NCI-H187 treated with DMSO at 0.1 percent for 48 hours (cell line): ENCODE data around the gene CDH4.

ENCODE experiments used
- DNase-seq: peaks from one replicate; lab custom pipeline; 2025; lab: John Stamatoyannopoulos, UW

The CDH4 gene

GRCh38 chr20:61821735-61822134 lies 569.7 kb downstream of the CDH4 start:
- DNase-seq: no peak

- DNase-seq: no peak
Measured at GRCh38 chr20:61822396-61822795, 570.3 kb downstream of the CDH4 start.

- no peak for DNase-seq
Measured at GRCh38 chr20:61823242-61823641, 571.2 kb downstream of the CDH4 start.

GRCh38 chr20:61828891-61829290 lies 576.8 kb downstream of the CDH4 start:
- no peak for DNase-seq

GRCh38 chr20:61829526-61829925 lies 577.5 kb downstream of the CDH4 start:
- DNase-seq: no peak

DNA sequence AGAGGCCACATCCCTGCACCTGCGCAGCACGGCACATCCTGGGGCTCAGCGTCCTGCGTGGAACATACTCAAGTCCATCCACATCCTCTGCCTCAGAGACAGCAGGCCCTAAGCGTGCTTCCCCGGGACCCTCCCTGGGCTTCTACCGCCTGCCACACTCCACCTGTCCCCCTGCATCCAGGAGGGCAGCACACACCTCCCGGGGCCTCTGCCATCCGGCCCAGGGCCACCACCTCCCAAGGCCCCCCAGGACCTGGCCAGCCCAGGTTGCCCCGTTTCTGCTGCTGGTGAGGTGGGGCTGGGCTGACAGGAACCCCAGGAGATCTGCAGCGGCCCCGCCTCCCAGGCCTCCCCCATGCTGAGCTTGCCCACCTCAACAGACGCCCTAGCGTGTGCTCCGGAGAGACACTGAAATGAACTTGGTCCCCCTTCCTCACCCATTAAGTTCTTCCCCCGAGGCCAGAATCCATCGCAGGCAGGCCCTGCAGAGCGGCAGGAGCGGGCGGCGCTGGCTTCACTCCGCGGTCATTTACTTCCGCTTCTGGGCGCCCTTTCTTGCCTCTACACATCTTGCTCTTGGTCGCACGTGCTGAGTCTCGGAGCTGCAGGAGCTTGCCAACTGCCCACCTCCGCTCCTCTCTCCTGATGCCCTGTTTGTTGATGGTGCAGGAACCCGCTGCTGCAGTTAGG lies 578.3 kb downstream of the CDH4 start:
- no peak for DNase-seq

GRCh38 chr20:61830991-61831390 lies 578.9 kb downstream of the CDH4 start:
- no peak for DNase-seq

DNA sequence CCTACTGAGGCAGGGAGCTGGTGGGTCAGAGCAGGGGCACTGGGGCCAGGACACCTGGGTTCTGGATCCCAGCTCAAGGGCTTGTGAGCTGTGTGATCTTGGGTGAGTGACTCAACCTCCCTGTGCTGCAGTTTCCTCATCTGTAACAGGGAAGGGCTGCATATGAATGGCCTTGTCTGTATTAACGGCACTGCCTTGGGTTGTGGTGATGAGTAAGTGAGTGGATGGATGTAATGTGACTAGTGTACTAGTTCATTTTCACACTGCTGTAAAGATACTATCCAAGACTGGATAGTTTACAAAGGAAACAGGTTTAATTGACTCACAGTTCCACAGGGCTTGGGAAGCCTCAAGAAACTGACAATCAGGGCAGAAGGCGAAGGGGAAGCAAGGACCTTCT lies 580.1 kb downstream of the CDH4 start:
- no peak for DNase-seq

GRCh38 chr20:61833807-61834610 lies 581.9 kb downstream of the CDH4 start:
- DNase-seq: no peak

GRCh38 chr20:61835301-61835700 lies 583.2 kb downstream of the CDH4 start:
- DNase-seq: no peak

DNA sequence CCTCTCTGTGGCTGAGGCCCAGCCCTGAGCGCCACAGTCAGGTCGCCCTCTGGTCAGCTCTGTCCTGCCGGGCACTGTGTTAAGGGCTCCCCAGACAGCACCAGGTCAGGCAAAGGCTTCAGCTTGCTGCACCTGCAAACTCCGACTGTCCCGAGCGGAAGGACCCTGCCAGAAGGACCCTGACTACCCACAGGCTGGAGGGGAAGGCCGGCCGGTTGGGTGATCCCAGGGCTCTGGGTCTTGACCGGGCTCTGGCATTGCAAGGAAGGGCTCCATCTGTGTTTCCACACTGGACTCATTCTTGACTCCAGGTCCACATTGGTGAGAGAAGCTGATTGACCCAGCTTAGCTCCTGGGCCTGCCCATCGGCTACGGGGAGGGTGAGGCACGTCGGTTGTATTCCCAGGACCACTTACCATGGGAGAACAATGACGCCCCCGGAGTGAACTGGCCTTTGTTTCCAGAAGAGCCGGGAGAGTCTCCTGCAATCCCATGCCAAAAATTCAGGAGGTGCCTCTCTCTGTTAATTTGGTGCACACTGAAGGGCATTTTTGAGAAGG lies 583.8 kb downstream of the CDH4 start:
- no peak for DNase-seq

DNA sequence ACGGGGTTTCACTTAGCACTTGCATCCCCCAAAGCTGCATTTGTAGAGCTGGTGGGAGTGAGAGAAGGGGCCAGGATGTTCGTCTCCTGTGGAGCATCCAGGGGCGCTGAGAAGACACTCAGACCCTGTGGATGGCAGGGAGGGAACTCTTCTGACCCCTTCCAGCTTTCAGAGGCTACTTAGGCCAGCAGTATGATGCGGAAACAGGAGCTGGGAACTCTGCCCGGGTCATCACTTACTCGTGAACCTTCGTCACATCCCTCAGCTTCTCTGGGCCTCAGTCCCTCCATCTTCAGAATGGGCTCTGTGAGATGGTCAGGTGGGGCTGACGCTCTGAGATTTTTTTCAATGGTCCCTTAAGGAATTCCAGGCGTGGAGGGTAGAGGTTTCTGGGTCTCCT lies 585.1 kb downstream of the CDH4 start:
- DNase-seq: no peak

- no peak for DNase-seq
Measured at GRCh38 chr20:61839223-61839911, 587.3 kb downstream of the CDH4 start.

- DNase-seq: no peak
Measured at GRCh38 chr20:61839912-61840778, 588.1 kb downstream of the CDH4 start.

GRCh38 chr20:61840779-61841455 lies 588.9 kb downstream of the CDH4 start:
- DNase-seq: no peak

DNA sequence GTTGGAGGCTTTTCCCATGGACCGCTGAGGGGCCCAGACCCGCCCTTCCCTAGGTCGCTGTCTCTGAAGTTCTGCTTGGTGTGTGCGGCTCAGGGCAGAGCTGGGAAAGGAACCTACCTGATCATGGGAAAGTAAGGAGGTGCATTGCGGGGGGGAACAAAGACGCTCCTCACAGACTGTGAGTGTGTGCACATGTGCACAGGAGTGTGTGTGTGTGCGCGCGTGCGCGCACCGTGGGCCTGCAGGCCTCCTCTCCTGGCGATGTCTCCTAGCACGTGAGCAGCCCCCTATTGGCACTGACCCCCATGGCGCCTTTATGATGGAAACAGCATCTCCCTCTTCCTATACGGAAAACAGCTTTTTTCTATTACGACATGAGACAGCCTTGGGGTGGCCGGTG lies 589.5 kb downstream of the CDH4 start:
- no peak for DNase-seq

- DNase-seq: no peak
Measured at GRCh38 chr20:61841966-61842365, 589.9 kb downstream of the CDH4 start.

- no peak for DNase-seq
Measured at GRCh38 chr20:61844621-61845020, 592.6 kb downstream of the CDH4 start.

GRCh38 chr20:61845233-61845671 lies 593.2 kb downstream of the CDH4 start:
- no peak for DNase-seq

DNA sequence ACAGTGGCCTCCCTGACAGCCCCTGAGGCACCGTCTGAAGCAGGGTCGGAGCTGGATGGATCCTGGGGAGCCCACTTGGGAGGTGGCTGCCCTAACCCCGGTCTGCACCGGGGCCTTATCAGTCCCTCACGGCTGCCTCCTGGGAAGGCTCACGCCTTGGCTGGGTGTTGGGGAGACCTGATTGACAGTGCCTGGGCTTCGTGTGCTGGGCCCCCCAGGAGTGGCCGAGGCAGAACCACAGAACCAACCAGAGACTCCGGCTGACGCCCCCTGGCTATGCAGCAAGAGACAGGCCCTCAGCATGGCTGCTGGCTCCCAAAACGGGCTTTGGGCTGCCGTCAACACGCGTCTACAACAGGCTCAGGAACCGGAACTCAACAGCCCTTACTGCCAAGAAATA lies 594.0 kb downstream of the CDH4 start:
- DNase-seq: no peak
